Fibroblast of pulmonary artery (primary cell): Measurements from ENCODE around the gene MOV10L1.

ENCODE experiments used
- DNase-seq: peaks from one replicate; pipeline ENCODE4 v3.0.0-alpha.2; 2010; ENCODE audit warnings: low read depth
- H3K4me3 ChIP-seq: replicated peaks from 2 replicates; pipeline ENCODE4 v1.5.1; 2011; ENCODE audit warnings: low read depth, mild to moderate bottlenecking, control low read depth, low read length, moderate library complexity
- CTCF ChIP-seq: IDR thresholded peaks from 2 replicates; pipeline ENCODE4 v1.5.1; 2011; ENCODE audit warnings: mild to moderate bottlenecking, control low read depth, low read length, inconsistent platforms; ENCODE audit errors: missing control alignments

Gene MOV10L1

DNA sequence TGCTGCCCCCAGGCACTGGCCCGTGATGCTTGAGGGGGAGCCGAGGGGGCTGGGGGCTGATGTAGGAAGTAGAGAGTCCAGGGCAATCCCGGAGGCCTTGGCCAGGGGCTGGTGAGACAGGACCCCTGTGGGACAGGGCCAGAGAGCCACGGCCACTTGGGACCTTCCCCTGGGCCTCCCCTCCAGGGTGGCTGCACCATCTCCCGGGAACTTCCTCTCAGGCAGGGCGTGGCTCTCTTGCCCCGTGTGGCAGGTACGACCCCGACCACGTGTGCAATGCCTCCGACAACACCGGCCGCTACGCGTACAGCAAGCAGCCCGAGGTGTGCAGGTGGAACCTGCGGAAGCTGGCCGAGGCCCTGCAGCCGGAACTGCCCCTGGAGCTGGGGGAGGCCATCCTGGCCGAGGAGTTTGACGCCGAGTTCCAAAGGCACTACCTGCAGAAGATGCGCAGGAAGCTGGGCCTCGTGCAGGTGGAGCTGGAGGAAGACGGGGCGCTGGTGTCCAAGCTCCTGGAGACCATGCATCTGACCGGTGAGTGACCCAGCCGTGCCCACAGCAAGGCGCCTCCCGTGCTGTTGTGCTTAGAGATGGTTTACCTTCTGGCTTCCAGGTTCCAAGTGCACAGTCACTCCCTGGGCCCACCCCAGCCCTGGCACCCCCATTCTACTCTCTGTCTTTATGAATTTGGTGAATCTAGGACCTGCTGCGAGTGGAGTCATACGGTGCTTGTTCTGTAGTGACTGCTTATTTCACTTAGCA is 120.8 kb downstream of the MOV10L1 start:
- no peak for DNase-seq

DNA sequence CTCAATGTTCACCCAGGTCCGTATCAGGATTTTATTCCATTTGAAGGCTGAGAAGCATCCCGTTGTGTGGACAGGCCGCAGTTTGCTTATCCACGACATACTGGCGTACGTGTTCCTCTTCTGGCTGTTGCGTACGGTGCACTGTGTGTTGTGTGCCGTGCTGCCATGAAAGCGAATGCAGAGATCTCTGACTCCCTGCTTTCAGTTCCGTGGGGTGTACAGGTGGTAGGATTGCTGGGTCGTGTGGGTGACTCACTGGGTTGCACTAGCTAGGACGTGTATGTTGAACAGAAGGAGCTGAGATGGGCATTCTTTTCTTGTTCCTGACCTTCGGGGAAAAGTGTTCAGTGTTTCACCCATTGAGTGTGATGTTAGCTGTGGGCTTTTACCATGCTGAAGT is 121.3 kb downstream of the MOV10L1 start:
- no peak for DNase-seq
- TF ChIP-seq CTCF: no peak
- H3K4me3 ChIP-seq: no peak overlapping the region

More for the DNA sequence above, 120.8 kb downstream of the MOV10L1 start:
- no peak for TF ChIP-seq CTCF
- no peak overlapping the region for H3K4me3 ChIP-seq
